Ishikawa (cell line): Measurements from ENCODE around the gene KCNJ9.

Source experiments
- CEBPB ChIP-seq: IDR thresholded peaks from 2 replicates; pipeline ENCODE4 v1.6.1; 2012
- CREB1 ChIP-seq: IDR thresholded peaks from 2 replicates; pipeline ENCODE4 v1.6.1; 2012; ENCODE audit warnings: low read depth
- EGR1 ChIP-seq: IDR thresholded peaks from 2 replicates; pipeline ENCODE4 v1.6.1; 2012
- EP300 ChIP-seq: IDR thresholded peaks from 2 replicates; pipeline ENCODE4 v1.6.1; 2012; ENCODE audit warnings: borderline replicate concordance
- FOXM1 ChIP-seq: IDR thresholded peaks from 2 replicates; pipeline ENCODE4 v1.6.1; 2012; ENCODE audit warnings: low read depth, borderline replicate concordance
- MAX ChIP-seq: IDR thresholded peaks from 2 replicates; pipeline ENCODE4 v1.6.1; 2012
- NFIC ChIP-seq: IDR thresholded peaks from 2 replicates; pipeline ENCODE4 v1.6.1; 2012
- RAD21 ChIP-seq: IDR thresholded peaks from 2 replicates; pipeline ENCODE4 v1.6.1; 2012; ENCODE audit warnings: low read depth
- TAF1 ChIP-seq: IDR thresholded peaks from 2 replicates; pipeline ENCODE4 v1.6.1; 2012; ENCODE audit warnings: low read depth, mild to moderate bottlenecking
- TCF12 ChIP-seq: IDR thresholded peaks from 2 replicates; pipeline ENCODE4 v1.6.1; 2012; ENCODE audit warnings: low read depth
- TEAD4 ChIP-seq: IDR thresholded peaks from 2 replicates; pipeline ENCODE4 v1.6.1; 2012
- YY1 ChIP-seq: IDR thresholded peaks from 2 replicates; pipeline ENCODE4 v1.6.1; 2012; ENCODE audit warnings: low read depth
- ZBTB7A ChIP-seq: IDR thresholded peaks from 2 replicates; pipeline ENCODE4 v1.6.1; 2012; ENCODE audit warnings: low read depth
- TF ChIP-seq, protein P1 (sequence below): IDR thresholded peaks from 2 replicates; pipeline ENCODE4 v1.6.1; 2012; ENCODE audit warnings: low read depth, mild to moderate bottlenecking
- TF ChIP-seq, protein P2 (sequence below): IDR thresholded peaks from 2 replicates; pipeline ENCODE4 v1.6.1; 2012

Gene KCNJ9

GRCh38 chr1:160129558-160129957 lies 48.2 kb downstream of the KCNJ9 start:
- TF ChIP-seq FOXM1, result no peak

DNA sequence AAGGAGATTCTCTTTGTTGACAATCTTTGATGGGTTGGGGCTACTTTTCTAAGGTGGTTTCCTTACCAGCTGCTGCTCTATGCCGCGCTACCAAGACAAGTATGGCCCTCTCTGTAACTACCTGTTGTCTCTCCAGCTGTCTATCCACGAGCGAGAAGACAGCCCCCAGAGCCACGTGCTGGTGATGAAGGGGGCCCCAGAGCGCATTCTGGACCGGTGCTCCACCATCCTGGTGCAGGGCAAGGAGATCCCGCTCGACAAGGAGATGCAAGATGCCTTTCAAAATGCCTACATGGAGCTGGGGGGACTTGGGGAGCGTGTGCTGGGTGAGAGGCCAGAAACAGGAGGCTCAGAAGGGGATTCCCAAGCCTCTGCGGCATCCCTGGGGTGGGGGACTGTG lies 48.6 kb downstream of the KCNJ9 start:
- TF ChIP-seq CREB1 (no peak), ZBTB7A (no peak), TEAD4 (no peak), EP300 (no peak), TCF12 (no peak), YY1 (no peak), CEBPB (no peak), FOXM1 (no peak), RAD21 (no peak), MAX (no peak), EGR1 (no peak), NFIC (no peak), TAF1 (no peak)
- TF ChIP-seq, protein P1, sequence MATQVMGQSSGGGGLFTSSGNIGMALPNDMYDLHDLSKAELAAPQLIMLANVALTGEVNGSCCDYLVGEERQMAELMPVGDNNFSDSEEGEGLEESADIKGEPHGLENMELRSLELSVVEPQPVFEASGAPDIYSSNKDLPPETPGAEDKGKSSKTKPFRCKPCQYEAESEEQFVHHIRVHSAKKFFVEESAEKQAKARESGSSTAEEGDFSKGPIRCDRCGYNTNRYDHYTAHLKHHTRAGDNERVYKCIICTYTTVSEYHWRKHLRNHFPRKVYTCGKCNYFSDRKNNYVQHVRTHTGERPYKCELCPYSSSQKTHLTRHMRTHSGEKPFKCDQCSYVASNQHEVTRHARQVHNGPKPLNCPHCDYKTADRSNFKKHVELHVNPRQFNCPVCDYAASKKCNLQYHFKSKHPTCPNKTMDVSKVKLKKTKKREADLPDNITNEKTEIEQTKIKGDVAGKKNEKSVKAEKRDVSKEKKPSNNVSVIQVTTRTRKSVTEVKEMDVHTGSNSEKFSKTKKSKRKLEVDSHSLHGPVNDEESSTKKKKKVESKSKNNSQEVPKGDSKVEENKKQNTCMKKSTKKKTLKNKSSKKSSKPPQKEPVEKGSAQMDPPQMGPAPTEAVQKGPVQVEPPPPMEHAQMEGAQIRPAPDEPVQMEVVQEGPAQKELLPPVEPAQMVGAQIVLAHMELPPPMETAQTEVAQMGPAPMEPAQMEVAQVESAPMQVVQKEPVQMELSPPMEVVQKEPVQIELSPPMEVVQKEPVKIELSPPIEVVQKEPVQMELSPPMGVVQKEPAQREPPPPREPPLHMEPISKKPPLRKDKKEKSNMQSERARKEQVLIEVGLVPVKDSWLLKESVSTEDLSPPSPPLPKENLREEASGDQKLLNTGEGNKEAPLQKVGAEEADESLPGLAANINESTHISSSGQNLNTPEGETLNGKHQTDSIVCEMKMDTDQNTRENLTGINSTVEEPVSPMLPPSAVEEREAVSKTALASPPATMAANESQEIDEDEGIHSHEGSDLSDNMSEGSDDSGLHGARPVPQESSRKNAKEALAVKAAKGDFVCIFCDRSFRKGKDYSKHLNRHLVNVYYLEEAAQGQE, result no peak
- TF ChIP-seq, protein P2, sequence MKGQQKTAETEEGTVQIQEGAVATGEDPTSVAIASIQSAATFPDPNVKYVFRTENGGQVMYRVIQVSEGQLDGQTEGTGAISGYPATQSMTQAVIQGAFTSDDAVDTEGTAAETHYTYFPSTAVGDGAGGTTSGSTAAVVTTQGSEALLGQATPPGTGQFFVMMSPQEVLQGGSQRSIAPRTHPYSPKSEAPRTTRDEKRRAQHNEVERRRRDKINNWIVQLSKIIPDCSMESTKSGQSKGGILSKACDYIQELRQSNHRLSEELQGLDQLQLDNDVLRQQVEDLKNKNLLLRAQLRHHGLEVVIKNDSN, result no peak

DNA sequence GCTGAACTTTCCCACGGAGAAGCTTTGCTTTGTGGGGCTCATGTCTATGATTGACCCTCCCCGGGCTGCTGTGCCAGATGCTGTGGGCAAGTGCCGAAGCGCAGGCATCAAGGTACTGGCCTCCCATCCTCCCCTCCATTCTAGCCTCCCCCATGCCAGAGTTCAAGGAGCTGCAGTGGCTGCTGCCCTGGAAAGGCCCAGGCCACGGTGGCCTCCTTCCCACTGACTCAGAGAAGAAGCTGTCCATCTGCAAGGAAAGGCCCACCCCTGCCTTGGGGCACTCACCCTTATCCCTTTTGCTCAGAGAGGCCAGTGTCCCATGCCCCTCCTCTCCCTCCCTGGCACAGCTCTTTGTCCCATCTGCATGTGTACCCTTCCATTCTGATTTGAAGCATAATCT lies 49.1 kb downstream of the KCNJ9 start:
- TF ChIP-seq CEBPB (no peak), MAX (no peak), EGR1 (no peak), RAD21 (no peak), TAF1 (no peak), NFIC (no peak), TCF12 (no peak), CREB1 (no peak), YY1 (no peak), ZBTB7A (no peak), TEAD4 (no peak), EP300 (no peak)
- TF ChIP-seq, protein P1, result no peak

DNA sequence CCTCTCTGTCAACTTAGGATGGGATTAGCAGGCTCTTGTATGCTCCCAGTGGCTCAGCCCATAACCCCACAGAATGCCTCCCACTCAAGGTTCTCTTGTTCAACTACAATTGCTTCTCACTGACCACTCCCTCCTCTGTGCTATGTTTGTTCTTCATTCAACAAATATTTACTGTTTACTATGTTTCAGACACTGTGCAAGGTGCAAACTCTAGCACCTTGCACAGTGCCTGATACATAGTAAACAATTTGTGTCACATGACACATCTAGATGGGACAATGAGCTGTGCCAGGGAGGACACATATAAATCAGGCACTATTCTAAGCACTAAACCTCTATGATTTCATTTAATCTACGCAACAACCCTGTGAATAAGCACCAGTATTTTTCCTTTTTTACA lies 49.6 kb downstream of the KCNJ9 start:
- TF ChIP-seq NFIC (no peak), TCF12 (no peak), ZBTB7A (no peak), YY1 (no peak), CEBPB (no peak), RAD21 (no peak)
- TF ChIP-seq, protein P2, result no peak

DNA sequence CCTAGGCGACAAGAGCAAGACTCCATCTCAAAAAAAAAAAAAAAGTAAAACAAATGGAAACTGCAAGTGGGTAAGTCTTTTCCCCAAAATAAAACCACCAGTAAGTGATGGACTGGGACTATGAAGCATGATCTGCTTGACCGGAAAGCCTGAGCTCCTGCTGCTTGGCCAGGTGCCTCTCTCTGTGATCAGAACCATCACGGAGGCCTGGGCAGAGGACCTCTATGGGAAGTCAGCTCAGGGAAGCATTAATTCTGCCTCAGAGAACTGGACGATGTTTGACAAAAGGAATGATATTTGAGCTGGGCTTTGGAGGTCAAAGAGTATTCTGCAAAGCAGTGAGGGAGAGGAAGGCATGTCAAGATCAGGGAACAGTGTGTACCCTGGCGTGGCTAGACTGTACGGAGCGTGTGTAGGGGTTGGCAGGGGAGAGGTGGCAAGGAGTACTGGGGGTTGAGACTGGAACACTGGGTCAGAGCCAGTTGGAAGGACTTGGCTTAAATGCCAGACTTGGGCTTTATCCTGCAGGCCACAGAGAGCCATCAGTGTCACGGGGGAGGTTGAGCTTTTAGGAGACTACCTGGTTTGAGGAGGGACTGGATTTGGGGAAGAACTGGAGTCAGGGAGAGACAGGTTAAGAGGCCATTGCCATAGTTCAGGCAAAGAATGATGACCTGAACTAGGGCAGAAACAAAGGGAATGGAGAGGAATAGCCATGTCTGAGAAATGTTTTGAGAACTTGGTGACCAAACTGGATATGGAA lies 50.6 kb downstream of the KCNJ9 start:
- TF ChIP-seq EGR1, result no peak
- no peak for TF ChIP-seq ZBTB7A
- TF ChIP-seq, protein P2, result no peak
- TF ChIP-seq RAD21, result no peak
- no peak for TF ChIP-seq FOXM1
- TF ChIP-seq CREB1, result no peak
